LNCaP clone FGC (cell line): ENCODE measurements around the gene HINFP.
"Not testable (repeated sequence)": the region's sequence is repeated elsewhere in the genome, so short reads cannot be mapped to it uniquely, and the experiment has no call there.

Experiments
- DNase-seq: peaks from one replicate; pipeline ENCODE4 v3.0.0-alpha.2; 2011; ENCODE audit warnings: low read depth
- H3K4me3 ChIP-seq: 2 replicates; pipeline ENCODE4 v1.5.1; 2011; ENCODE audit warnings: mild to moderate bottlenecking, low read depth, low read length, control low read depth
- TF ChIP-seq, protein P1 (sequence below): IDR thresholded peaks from 2 replicates; pipeline ENCODE4 v1.5.1; 2012; ENCODE audit warnings: mild to moderate bottlenecking; ENCODE audit not compliant: control insufficient read depth, insufficient read depth; ENCODE audit errors: extremely low read depth

HINFP gene

DNA sequence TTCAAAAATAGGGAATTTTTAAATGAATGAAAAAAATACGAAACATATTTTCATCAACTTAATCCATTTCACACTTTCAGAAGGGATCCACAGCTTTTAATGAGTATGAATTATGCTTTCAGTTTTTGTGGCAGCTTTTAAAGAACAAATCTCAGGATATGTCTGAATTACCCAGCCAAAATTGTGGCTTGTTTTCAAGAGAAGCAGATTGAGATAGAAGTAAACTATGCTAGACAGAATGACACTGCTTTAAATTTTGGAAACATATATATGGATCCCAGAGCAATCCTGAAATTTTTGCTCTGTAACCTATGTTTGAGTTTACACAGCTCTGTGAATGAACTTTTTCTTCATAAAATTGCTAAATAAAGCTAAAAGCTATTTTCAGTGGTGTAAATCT lies 2.4 kb upstream of the HINFP start:
- DNase-seq, result no peak
- TF ChIP-seq, protein P1, sequence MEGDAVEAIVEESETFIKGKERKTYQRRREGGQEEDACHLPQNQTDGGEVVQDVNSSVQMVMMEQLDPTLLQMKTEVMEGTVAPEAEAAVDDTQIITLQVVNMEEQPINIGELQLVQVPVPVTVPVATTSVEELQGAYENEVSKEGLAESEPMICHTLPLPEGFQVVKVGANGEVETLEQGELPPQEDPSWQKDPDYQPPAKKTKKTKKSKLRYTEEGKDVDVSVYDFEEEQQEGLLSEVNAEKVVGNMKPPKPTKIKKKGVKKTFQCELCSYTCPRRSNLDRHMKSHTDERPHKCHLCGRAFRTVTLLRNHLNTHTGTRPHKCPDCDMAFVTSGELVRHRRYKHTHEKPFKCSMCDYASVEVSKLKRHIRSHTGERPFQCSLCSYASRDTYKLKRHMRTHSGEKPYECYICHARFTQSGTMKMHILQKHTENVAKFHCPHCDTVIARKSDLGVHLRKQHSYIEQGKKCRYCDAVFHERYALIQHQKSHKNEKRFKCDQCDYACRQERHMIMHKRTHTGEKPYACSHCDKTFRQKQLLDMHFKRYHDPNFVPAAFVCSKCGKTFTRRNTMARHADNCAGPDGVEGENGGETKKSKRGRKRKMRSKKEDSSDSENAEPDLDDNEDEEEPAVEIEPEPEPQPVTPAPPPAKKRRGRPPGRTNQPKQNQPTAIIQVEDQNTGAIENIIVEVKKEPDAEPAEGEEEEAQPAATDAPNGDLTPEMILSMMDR, result no peak
- H3K4me3 ChIP-seq, result no peak overlapping the region

DNA sequence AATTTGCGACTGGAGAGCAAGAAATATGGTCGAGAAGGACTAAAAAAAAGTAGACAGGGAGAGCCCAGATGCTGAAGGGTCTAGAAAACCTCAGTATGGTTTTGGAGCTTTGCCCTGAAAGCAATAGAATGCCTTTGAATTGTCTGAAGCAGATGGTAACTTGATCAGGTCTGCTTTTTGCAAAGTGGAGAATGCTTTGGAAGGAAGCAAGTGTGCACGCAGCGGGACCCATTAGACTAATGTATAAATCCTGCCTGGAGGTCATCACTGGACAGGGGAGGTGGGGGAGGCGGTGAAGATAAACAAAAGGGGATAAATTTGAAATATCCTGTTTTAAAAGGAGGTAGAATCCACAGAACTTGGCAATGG lies 757 bp upstream of the HINFP start:
- TF ChIP-seq, protein P1, result no peak
- no peak for DNase-seq
- H3K4me3 ChIP-seq, result peak overlapping the region; percentile 88

DNA sequence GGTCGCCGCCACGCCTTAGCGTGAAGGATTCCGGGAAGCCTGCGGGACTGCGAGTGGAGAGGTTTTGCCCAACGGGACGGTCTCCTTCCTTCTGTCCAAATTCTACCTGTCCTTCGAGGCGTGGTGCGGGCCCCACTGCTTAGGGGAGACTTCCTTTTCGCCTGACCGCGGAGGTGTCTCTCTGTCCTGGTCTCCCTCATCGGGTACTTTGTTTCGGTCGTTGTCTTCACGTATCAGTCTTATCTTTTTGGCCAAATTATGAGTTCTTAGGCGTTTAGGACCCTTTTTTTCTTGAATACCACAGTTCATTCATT lies 388 bp downstream of the HINFP start:
- peak overlapping the region; percentile 88 for H3K4me3 ChIP-seq
- TF ChIP-seq, protein P1, result no peak
- no peak for DNase-seq

DNA sequence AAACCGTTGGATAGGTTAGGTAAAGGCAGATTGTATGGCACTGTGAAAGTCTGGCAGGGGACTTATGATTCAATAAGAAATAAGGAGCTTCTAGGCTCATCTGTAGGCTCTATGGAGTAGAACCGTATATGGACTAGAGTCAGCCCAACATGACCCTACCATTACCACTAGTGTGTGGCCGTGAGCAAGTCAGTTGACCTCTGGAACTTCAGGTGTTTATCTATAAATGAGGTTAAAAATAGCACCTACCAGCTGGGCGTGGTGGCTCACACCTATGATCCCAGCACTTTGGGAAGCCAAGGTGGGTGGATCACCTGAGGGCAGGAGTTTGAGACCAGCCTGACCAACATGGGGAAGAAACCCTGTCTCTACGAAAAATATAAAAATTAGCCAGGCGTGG lies 4.4 kb downstream of the HINFP start:
- no peak for DNase-seq
- H3K4me3 ChIP-seq, result no peak overlapping the region
- TF ChIP-seq, protein P1, result no peak

DNA sequence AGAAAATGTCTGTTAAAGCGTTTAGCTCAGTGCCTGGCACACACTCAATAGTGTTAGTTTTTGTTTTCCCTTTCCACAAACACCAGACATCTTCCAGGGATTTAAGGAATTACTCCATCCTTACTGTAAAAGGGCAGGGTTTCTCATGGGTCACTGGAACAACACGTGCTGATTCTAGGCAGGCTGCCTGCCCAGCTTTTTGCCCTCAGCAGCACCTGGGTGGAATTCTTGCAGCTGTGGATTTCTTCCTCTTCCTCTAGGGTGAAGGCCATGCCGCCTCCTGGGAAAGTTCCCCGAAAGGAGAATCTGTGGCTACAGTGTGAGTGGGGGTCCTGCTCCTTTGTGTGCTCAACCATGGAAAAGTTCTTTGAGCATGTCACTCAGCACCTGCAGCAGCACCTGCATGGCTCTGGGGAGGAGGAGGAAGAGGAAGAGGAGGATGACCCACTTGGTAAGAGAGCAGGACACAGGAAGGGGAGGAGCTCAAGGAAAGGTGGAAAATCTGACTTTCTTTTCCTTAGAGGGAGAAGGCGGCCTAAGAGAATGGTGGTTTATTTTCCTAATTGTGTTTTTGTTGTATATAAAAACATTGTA lies 5.4 kb downstream of the HINFP start:
- TF ChIP-seq, protein P1, result no peak
- DNase-seq, result no peak
- no peak overlapping the region for H3K4me3 ChIP-seq

DNA sequence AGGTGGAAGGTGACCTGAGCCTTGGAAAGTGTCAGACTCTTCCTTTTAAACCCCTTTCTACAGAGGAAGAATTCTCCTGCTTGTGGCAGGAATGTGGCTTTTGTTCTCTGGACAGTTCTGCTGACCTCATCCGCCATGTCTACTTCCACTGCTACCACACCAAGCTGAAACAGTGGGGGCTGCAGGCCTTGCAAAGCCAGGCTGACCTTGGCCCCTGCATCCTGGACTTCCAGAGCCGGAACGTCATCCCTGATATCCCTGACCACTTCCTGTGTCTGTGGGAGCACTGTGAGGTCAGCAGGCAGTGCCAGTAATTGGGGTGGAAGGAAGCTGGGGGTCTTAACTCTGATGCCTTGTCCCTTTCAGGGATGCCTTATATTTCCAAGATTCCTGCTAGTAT lies 9.3 kb downstream of the HINFP start:
- DNase-seq, result no peak
- TF ChIP-seq, protein P1, result no peak
- H3K4me3 ChIP-seq, result no peak overlapping the region

DNA sequence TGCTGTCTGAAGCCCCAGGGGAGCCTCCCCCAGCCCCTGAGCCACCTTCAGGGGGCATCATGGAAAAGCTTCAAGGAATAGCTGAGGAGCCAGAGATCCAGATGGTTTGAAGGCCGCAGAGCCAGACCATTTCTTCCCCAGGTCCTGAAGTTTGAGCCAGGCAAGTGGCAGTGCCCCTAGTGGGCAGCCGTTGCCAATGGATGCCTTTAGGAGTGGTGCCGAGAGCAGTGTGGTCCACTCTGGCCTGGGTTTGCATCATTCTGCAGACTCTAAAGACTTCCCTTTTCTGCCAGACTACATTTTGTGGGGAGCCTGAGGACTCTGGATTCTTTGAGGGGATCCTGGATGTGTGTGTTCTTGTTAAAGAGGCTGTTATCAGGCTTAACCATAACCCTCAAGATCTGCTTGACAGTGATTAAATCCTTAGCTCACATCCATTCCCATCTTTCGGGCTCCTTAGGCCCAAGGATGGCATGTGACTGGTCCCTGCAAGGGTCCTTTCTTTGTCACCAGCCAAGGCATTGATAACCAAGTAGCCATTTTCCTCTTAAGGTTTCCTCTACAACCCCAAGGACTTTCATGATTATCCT lies 13.1 kb downstream of the HINFP start:
- no peak overlapping the region for H3K4me3 ChIP-seq
- TF ChIP-seq, protein P1, result peak; percentile 46
- DNase-seq, result no peak

DNA sequence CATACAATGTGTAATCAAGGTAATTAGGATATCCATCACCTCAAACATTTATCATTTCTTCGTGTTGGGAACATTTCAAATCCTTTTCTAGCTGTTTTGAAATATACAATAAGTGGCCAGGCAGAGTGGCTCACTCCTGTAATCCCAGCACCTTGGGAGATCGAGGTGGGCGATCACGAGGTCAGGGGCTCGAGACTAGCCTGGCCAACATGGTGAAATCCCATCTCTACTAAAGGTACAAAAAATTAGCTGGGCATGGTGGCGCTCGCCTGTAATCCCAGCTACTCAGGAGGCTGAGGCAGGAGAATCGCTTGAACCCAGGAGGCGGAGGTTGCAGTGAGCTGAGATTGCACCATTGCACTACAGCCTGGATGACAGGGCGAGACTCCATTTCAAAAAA lies 17.9 kb downstream of the HINFP start:
- not testable (repeated sequence) for H3K4me3 ChIP-seq, DNase-seq
